ENCODE data around the gene HLF.
A peak's percentile ranks its signal among the peaks of the same experiment; 100 is the strongest.

The HLF gene

GRCh38 chr17:55237841-55238178 lies 26.9 kb upstream of the HLF start:
- TF ChIP-seq CTCF (conservative IDR thresholded peaks at IDR 0.05; ENCODE audit: low read length), result no peak
- H3K4me3 ChIP-seq (ENCODE audit: low read length), result peak overlapping the region; percentile 66
- no peak for DNase-seq (ENCODE audit: low read depth)

- H3K4me3 ChIP-seq (ENCODE audit: low read length), result peak overlapping the region; percentile 66
- TF ChIP-seq CTCF (conservative IDR thresholded peaks at IDR 0.05; ENCODE audit: low read length), result no peak
Observed at GRCh38 chr17:55238179-55238930, 26.4 kb upstream of the HLF start.

GRCh38 chr17:55238931-55239297 lies 25.8 kb upstream of the HLF start:
- no peak for TF ChIP-seq CTCF (conservative IDR thresholded peaks at IDR 0.05; ENCODE audit: low read length)
- peak overlapping the region; percentile 66 for H3K4me3 ChIP-seq (ENCODE audit: low read length)
- DNase-seq (ENCODE audit: low read depth), result no peak

More at GRCh38 chr17:55238179-55238930, 26.4 kb upstream of the HLF start:
- DNase-seq (ENCODE audit: low read depth), result peak; percentile 84

- TF ChIP-seq CTCF (conservative IDR thresholded peaks at IDR 0.05; ENCODE audit: low read length), result no peak
- no peak overlapping the region for H3K4me3 ChIP-seq (ENCODE audit: low read length)
- DNase-seq (ENCODE audit: low read depth), result no peak
Observed at GRCh38 chr17:55241097-55241496, 23.7 kb upstream of the HLF start.

GRCh38 chr17:55242476-55242875 lies 22.3 kb upstream of the HLF start:
- DNase-seq (ENCODE audit: low read depth), result no peak
- no peak overlapping the region for H3K4me3 ChIP-seq (ENCODE audit: low read length)
- TF ChIP-seq CTCF (conservative IDR thresholded peaks at IDR 0.05; ENCODE audit: low read length), result no peak

- TF ChIP-seq CTCF (conservative IDR thresholded peaks at IDR 0.05; ENCODE audit: low read length), result no peak
Observed at GRCh38 chr17:55245986-55246385, 18.8 kb upstream of the HLF start.

GRCh38 chr17:55246583-55246982 lies 18.2 kb upstream of the HLF start:
- no peak overlapping the region for H3K4me3 ChIP-seq (ENCODE audit: low read length)
- DNase-seq (ENCODE audit: low read depth), result no peak
- no peak for TF ChIP-seq CTCF (conservative IDR thresholded peaks at IDR 0.05; ENCODE audit: low read length)

More at GRCh38 chr17:55245986-55246385, 18.8 kb upstream of the HLF start:
- no peak for DNase-seq (ENCODE audit: low read depth)
- no peak overlapping the region for H3K4me3 ChIP-seq (ENCODE audit: low read length)
